ENCODE measurements around the gene WWOX. TPM values are rescaled to one million over a fixed set of nuclear protein-coding genes. Genes with fewer than 3 reads are reported as not detected.

Gene WWOX
- total and polyA plus RNA-seq, 2 of the 8 experiments (the other 6 are each of a cell fraction or from before 2014, with no cell fraction given), result 5.4 to 16.7 TPM

GRCh38 chr16:78663690-78664089 lies 564.2 kb downstream of the WWOX start:
- Histone ChIP-seq H3K56ac (replicated peaks; ENCODE audit: insufficient read length, low read depth, low read length) (no peak overlapping the region), H3K27ac (ENCODE audit: low read depth, low read length) (no peak overlapping the region), H4K91ac (replicated peaks; ENCODE audit: insufficient read length, low read length) (no peak overlapping the region), H3K79me1 (ENCODE audit: low read depth, low read length) (no peaks in the 10 kb centered on the region), H2BK5ac (ENCODE audit: low read depth, low read length) (no peak overlapping the region), H3K23me2 (ENCODE audit: low read depth, low read length) (no peaks in the 10 kb centered on the region), H4K8ac (ENCODE audit: extremely low read depth, insufficient read depth, low read length) (no peak overlapping the region), H3K18ac (ENCODE audit: extremely low read depth, low read length) (no peak overlapping the region), H3K4me3 (ENCODE audit: extremely low read depth in 1 of 4, insufficient read depth in 2 of 4, low read depth in 3 of 4, low read length in 4 of 4) (no peak overlapping the region), H3K36me3 (ENCODE audit: control insufficient read depth in 2 of 4, insufficient read depth in 4 of 4, low read length in 3 of 4) (no peaks in the 10 kb centered on the region), H3K4me1 (replicated peaks in 1 of 4; ENCODE audit: control insufficient read depth in 3 of 4, insufficient read depth in 4 of 4, low read length in 3 of 4) (peaks cover 0 to 3% (median 0%) of the 10 kb centered on the region in 4 experiments; a peak in 1 of 7 replicates), H2BK20ac (ENCODE audit: low read length) (no peak overlapping the region), H3K4ac (replicated peaks; ENCODE audit: insufficient read length, low read depth, low read length) (no peak overlapping the region), H3K9ac (replicated peaks in 1 of 4; ENCODE audit: extremely low read depth in 1 of 4, low read depth in 3 of 4, low read length in 3 of 4) (no peak overlapping the region), H3K9me3 (ENCODE audit: insufficient read depth in 2 of 2, low read depth in 1 of 2, low read length in 1 of 2) (no peaks in the 10 kb centered on the region), H3K27me3 (replicated peaks in 1 of 4; ENCODE audit: control insufficient read depth in 3 of 4, extremely low read depth in 1 of 4, insufficient read depth in 3 of 4, low read length in 3 of 4) (no peaks in the 10 kb centered on the region), H4K5ac (ENCODE audit: insufficient read length, low read depth, low read length) (no peak overlapping the region), H2AK5ac (ENCODE audit: low read depth, low read length) (no peak overlapping the region), H2BK15ac (ENCODE audit: low read length) (no peak overlapping the region), H3K4me2 (ENCODE audit: insufficient read depth in 1 of 2, low read depth in 2 of 2, low read length in 2 of 2) (no peak overlapping the region), H3K79me2 (ENCODE audit: control insufficient read depth in 1 of 2, insufficient read depth in 2 of 2, low read length in 2 of 2) (no peaks in the 10 kb centered on the region), H2AFZ (ENCODE audit: low read length) (no peak overlapping the region), H2BK120ac (replicated peaks; ENCODE audit: low read depth, low read length) (no peak overlapping the region), H2BK12ac (ENCODE audit: low read depth, low read length) (no peak overlapping the region), H3K14ac (ENCODE audit: insufficient read length) (no peak overlapping the region), H3K23ac (ENCODE audit: insufficient read length) (no peak overlapping the region), H4K20me1 (replicated peaks in 1 of 2; ENCODE audit: control insufficient read depth in 1 of 2, insufficient read depth in 2 of 2, low read length in 2 of 2) (no peaks in the 10 kb centered on the region)
- WGBS, 2 experiments (ENCODE audit: extremely low coverage in 1 of 2, insufficient coverage in 1 of 2, insufficient read length in 1 of 2, insufficient replicate concordance in 2 of 2, low coverage in 1 of 2, low lambda C conversion rate in 2 of 2, missing lambda C conversion rate in 1 of 2), result 94% methylated on average over 5 of the region's 5 CpGs; no CpG with 5 or more reads in 1 of the 2 experiments
- FAIRE-seq, result no peak
- CTCF ChIA-PET (ENCODE audit: partially characterized antibody), result no interaction called here
- no peak for DNase-seq (ENCODE audit: low read depth in 1 of 2, low spot score in 2 of 2)
- POLR2A ChIA-PET (ENCODE audit: partially characterized antibody), result no interaction called here
- TF ChIP-seq MAX (IDR thresholded peaks at IDR 0.05) (no peak), ATF2 (IDR thresholded peaks at IDR 0.05; ENCODE audit: low read length) (no peak), TAF1 (IDR thresholded peaks at IDR 0.05; ENCODE audit: low read depth, low read length) (no peak), TEAD4 (IDR thresholded peaks at IDR 0.05; ENCODE audit: low read depth, low read length) (no peak), RBBP5 (IDR thresholded peaks at IDR 0.05; ENCODE audit: borderline replicate concordance, low read depth, low read length) (no peak), MAFK (IDR thresholded peaks at IDR 0.05; ENCODE audit: low read depth, low read length) (no peak)

Measured in H1 (cell line).